HG02970 (cell line): Measurements from ENCODE around the gene NT5DC2.

ENCODE experiments used
- ATAC-seq: cut with Tn5 transposase; IDR thresholded peaks from one replicate; pipeline ENCODE4 v1.9.1; 2021; ENCODE audit warnings: mild to moderate bottlenecking, moderate library complexity, moderate number of reproducible peaks; ENCODE audit not compliant: unreplicated experiment, low FRiP score

The NT5DC2 gene

GRCh38 chr3:52513281-52513680 is 20.4 kb downstream of the NT5DC2 start:
- ATAC-seq: no peak

GRCh38 chr3:52512727-52513126 is 20.9 kb downstream of the NT5DC2 start:
- ATAC-seq: no peak

GRCh38 chr3:52512105-52512504 is 21.6 kb downstream of the NT5DC2 start:
- ATAC-seq: no peak

- ATAC-seq: no peak
Observed at GRCh38 chr3:52511509-52511908, 22.1 kb downstream of the NT5DC2 start.

GRCh38 chr3:52509753-52510328 is 23.8 kb downstream of the NT5DC2 start:
- ATAC-seq: no peak

GRCh38 chr3:52507359-52507758 is 26.3 kb downstream of the NT5DC2 start:
- ATAC-seq: no peak

GRCh38 chr3:52506266-52506966 is 27.2 kb downstream of the NT5DC2 start:
- ATAC-seq: no peak

GRCh38 chr3:52504977-52505376 is 28.7 kb downstream of the NT5DC2 start:
- no peak for ATAC-seq

- ATAC-seq: no peak
Observed at GRCh38 chr3:52503788-52504424, 29.8 kb downstream of the NT5DC2 start.

GRCh38 chr3:52502808-52503350 is 30.8 kb downstream of the NT5DC2 start:
- no peak for ATAC-seq

GRCh38 chr3:52502001-52502400 is 31.7 kb downstream of the NT5DC2 start:
- ATAC-seq: no peak

GRCh38 chr3:52501046-52501445 is 32.6 kb downstream of the NT5DC2 start:
- no peak for ATAC-seq

GRCh38 chr3:52498137-52499054 is 35.3 kb downstream of the NT5DC2 start:
- no peak for ATAC-seq

GRCh38 chr3:52495777-52496602 is 37.7 kb downstream of the NT5DC2 start:
- ATAC-seq: no peak

GRCh38 chr3:52494886-52495495 is 38.7 kb downstream of the NT5DC2 start, which contains the start of gene STAB1:
STAB1 (plus strand) TSS chr3:52495338; CDS start chr3:52495414, 76 bp downstream.
- ATAC-seq: no peak

- no peak for ATAC-seq
Observed at GRCh38 chr3:52494445-52494844, 39.2 kb downstream of the NT5DC2 start.

GRCh38 chr3:52493232-52494017 is 40.2 kb downstream of the NT5DC2 start:
- no peak for ATAC-seq

- ATAC-seq: no peak
Observed at GRCh38 chr3:52492059-52492458, 41.6 kb downstream of the NT5DC2 start.
